CD4-positive, alpha-beta T cell (primary cell): ENCODE data around the gene DSG3. TPM values are rescaled to one million over a fixed set of nuclear protein-coding genes. Genes with fewer than 3 reads are reported as not detected.

Experiments used
- ATAC-seq: fragments of 200-7000 bp; cut with Tn5 transposase; one replicate; pipeline ENCODE4 v1.10.0; 2022; ENCODE audit warnings: mild to moderate bottlenecking; ENCODE audit not compliant: poor library complexity
- CTCF ChIA-PET: fragments of 350-600 bp; sonication (Branson Sonifier 250); formaldehyde crosslinking; loops from one replicate; lab custom pipeline; 2021; ENCODE audit warnings: antibody characterized with exemption, inconsistent platforms; lab: Charles Lee
- POLR2A ChIA-PET: fragments of 350-600 bp; sonication (Branson Sonifier 250); formaldehyde crosslinking; loops from one replicate; lab custom pipeline; 2021; ENCODE audit warnings: antibody characterized with exemption, inconsistent platforms; lab: Charles Lee
- DNase-seq, 14 experiments: peaks; one replicate each; pipeline ENCODE4 v3.0.0-alpha.2; 2013 to 2020; ENCODE audit warnings: mixed read lengths in 2 of 14
- H3K27ac ChIP-seq, 2 donors: one replicate each; pipeline versions ENCODE4 v1.5.1 to v1.7.0; 2013; ENCODE audit warnings: low read length in 2 of 2, low read depth in 1 of 2, mild to moderate bottlenecking in 1 of 2
- H3K27me3 ChIP-seq, 2 experiments: 1 replicate in 1 of 2; 2 replicates in 1 of 2; pipeline versions ENCODE4 v1.6.1 to v1.7.0; 2013; ENCODE audit warnings: low read length in 2 of 2, control low read depth in 1 of 2, mild to moderate bottlenecking in 1 of 2, moderate library complexity in 1 of 2; ENCODE audit not compliant: insufficient read depth in 2 of 2, control insufficient read depth in 1 of 2
- H3K36me3 ChIP-seq: one replicate; pipeline ENCODE4 v1.6.1; 2013; ENCODE audit warnings: low read length, control low read depth; ENCODE audit not compliant: insufficient read depth
- H3K4me1 ChIP-seq: one replicate; pipeline ENCODE4 v1.6.1; 2013; ENCODE audit warnings: low read length, control low read depth; ENCODE audit not compliant: insufficient read depth
- H3K4me3 ChIP-seq: one replicate; pipeline ENCODE4 v1.5.1; 2013; ENCODE audit warnings: mild to moderate bottlenecking, low read length, moderate library complexity
- H3K9me3 ChIP-seq, 2 experiments: 1 replicate in 1 of 2; 2 replicates in 1 of 2; pipeline versions ENCODE4 v1.6.1 to v1.7.0; 2013; ENCODE audit warnings: low read length in 2 of 2, mild to moderate bottlenecking in 2 of 2, control low read depth in 1 of 2, moderate library complexity in 1 of 2; ENCODE audit not compliant: control insufficient read depth in 1 of 2, insufficient read depth in 1 of 2
- H3K27ac Mint-ChIP-seq: one replicate; pipeline ENCODE4 v1.8.0; 2020; ENCODE audit warnings: mixed read lengths
- H3K27me3 Mint-ChIP-seq: one replicate; pipeline ENCODE4 v1.8.0; 2021; ENCODE audit warnings: mixed read lengths
- H3K36me3 Mint-ChIP-seq: one replicate; pipeline ENCODE4 v1.8.0; 2021; ENCODE audit warnings: low read depth, mixed read lengths
- H3K4me1 Mint-ChIP-seq: one replicate; pipeline ENCODE4 v1.8.0; 2021; ENCODE audit warnings: low read depth, mixed read lengths
- H3K4me3 Mint-ChIP-seq: one replicate; pipeline ENCODE4 v1.8.0; 2020; ENCODE audit warnings: mild to moderate bottlenecking, mixed read lengths
- H3K9me3 Mint-ChIP-seq: one replicate; pipeline ENCODE4 v1.8.0; 2020; ENCODE audit warnings: mixed read lengths
- intact Hi-C, 2 experiments: fragments of 100-400 bp; cut with DNase I in 1 of 2; cut with micrococcal nuclease in 1 of 2; formaldehyde crosslinking; loops; one replicate each; pipeline versions ENCODE4 v1.15.1 to v1.9.0; 2023 to 2025; cut with DNase I, micrococcal nuclease
- total RNA-seq, 174 experiments: library from RNA in 2 of 174; stranded (reverse) in 2 of 174; gene quantifications; one replicate each; pipeline ENCODE4 v1.2.3 and lab custom pipeline; 2021 to 2026
- TF ChIP-seq, protein P1 (sequence below): fragments of 200-600 bp; IDR thresholded peaks from one replicate; pipeline ENCODE4 v1.8.0; 2022; ENCODE audit warnings: antibody characterized with exemption, mild to moderate bottlenecking

DSG3 gene
- total RNA-seq, 2 experiments from 2014 or later, result not detected

GRCh38 chr18:31450409-31450808 is 2.9 kb downstream of the DSG3 start:
- POLR2A ChIA-PET, result no interaction called here

DNA sequence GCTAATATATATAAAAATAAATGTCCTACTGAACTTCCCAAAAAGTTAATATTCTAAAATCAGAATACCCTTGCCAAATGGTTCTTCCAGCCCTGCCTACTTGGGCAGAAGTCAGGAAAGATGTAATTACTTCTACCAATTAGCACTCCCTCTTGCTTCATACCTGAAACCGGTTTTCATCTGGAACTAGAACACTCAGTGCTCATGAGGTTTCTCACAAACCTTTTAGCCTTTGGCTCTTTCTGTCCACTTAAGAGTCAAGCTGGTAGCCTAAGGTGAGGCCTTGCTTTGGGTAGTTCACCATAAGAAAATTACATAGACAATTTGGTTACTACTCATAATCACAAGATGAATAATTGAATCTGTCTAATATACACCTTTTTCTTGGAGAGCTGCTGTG is 4.1 kb downstream of the DSG3 start:
- Histone ChIP-seq H3K9me3 (peaks cover 0 to under 1% of the 10 kb centered on the region in 2 experiments), H3K27ac (no peak overlapping the region), H3K36me3 (no peaks in the 10 kb centered on the region), H3K4me3 (no peak overlapping the region), H3K27me3 (no peaks in the 10 kb centered on the region), H3K4me1 (no peaks in the 10 kb centered on the region)
- Mint-ChIP-seq H3K4me1 (no peaks in the 10 kb centered on the region), H3K27me3 (no peaks in the 10 kb centered on the region), H3K27ac (no peak overlapping the region), H3K4me3 (no peak overlapping the region), H3K9me3 (no peaks in the 10 kb centered on the region), H3K36me3 (no peaks in the 10 kb centered on the region)
- ATAC-seq (no peak), DNase-seq (no peak)
- ChIA-PET CTCF (no interaction called here), POLR2A (no interaction called here)
- intact Hi-C loops, result no loop called here
- TF ChIP-seq, protein P1, sequence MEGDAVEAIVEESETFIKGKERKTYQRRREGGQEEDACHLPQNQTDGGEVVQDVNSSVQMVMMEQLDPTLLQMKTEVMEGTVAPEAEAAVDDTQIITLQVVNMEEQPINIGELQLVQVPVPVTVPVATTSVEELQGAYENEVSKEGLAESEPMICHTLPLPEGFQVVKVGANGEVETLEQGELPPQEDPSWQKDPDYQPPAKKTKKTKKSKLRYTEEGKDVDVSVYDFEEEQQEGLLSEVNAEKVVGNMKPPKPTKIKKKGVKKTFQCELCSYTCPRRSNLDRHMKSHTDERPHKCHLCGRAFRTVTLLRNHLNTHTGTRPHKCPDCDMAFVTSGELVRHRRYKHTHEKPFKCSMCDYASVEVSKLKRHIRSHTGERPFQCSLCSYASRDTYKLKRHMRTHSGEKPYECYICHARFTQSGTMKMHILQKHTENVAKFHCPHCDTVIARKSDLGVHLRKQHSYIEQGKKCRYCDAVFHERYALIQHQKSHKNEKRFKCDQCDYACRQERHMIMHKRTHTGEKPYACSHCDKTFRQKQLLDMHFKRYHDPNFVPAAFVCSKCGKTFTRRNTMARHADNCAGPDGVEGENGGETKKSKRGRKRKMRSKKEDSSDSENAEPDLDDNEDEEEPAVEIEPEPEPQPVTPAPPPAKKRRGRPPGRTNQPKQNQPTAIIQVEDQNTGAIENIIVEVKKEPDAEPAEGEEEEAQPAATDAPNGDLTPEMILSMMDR, result no peak

More at GRCh38 chr18:31450409-31450808, 2.9 kb downstream of the DSG3 start:
- Histone ChIP-seq H3K4me1 (no peaks in the 10 kb centered on the region), H3K4me3 (no peak overlapping the region), H3K9me3 (peaks cover 0 to 7% of the 10 kb centered on the region in 2 experiments), H3K27me3 (no peaks in the 10 kb centered on the region), H3K27ac (no peak overlapping the region), H3K36me3 (no peaks in the 10 kb centered on the region)
- DNase-seq (no peak), ATAC-seq (no peak)
- intact Hi-C loops, result no loop called here
- no peak overlapping the region for H3K4me3 Mint-ChIP-seq
- TF ChIP-seq, protein P1, result no peak
- H3K4me1 Mint-ChIP-seq, result no peaks in the 10 kb centered on the region
- no peak overlapping the region for H3K27ac Mint-ChIP-seq
- CTCF ChIA-PET, result no interaction called here
- H3K27me3 Mint-ChIP-seq, result no peaks in the 10 kb centered on the region
- no peaks in the 10 kb centered on the region for H3K36me3 Mint-ChIP-seq
- no peaks in the 10 kb centered on the region for H3K9me3 Mint-ChIP-seq

DNA sequence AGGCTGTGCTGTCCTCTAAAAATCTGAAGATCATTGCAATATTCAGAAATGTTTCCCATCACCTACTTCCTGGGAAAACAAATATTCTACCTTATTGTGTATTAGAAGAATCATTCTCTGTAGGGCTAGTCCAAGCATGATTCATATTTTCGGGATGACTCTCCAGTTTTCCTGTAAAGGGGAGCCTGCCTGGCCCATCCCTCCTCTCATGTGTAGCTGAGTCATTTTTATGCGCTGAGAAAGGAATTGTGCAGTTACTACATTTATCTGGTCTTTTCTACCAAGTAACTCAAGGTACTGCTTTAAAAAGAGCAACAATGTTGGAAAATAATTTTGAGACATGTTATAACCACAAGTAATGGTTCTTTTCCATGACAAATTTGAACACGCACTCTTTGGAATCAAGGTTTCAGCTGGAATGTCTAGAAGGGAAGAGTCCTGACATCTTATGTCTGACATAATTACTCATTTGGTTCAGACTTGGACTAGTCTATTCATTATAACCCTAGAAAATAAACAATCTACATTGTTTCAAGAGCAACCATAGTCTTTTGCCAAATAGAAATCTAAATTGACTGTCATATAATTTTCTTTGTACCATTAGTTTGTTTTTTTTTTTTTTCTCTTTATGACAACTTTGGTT is 6.6 kb downstream of the DSG3 start:
- Mint-ChIP-seq H3K27ac (no peak overlapping the region), H3K36me3 (no peaks in the 10 kb centered on the region), H3K4me3 (no peak overlapping the region), H3K9me3 (no peaks in the 10 kb centered on the region), H3K27me3 (no peaks in the 10 kb centered on the region), H3K4me1 (no peaks in the 10 kb centered on the region)
- H3K36me3 ChIP-seq, result no peaks in the 10 kb centered on the region
- ChIA-PET CTCF (no interaction called here), POLR2A (no interaction called here)
- H3K27ac ChIP-seq, result no peak overlapping the region
- no peak for ATAC-seq
- no peaks in the 10 kb centered on the region for H3K27me3 ChIP-seq
- no peaks in the 10 kb centered on the region for H3K9me3 ChIP-seq
- TF ChIP-seq, protein P1, result no peak
- DNase-seq, result no peak
- no peak overlapping the region for H3K4me3 ChIP-seq
- H3K4me1 ChIP-seq, result no peaks in the 10 kb centered on the region
- intact Hi-C loops, result no loop called here
